Upper lobe of right lung (tissue), 1 donor: ENCODE measurements around the gene ZCWPW1. TPM values are rescaled to one million over a fixed set of nuclear protein-coding genes. Genes with fewer than 3 reads are reported as not detected.
A peak's percentile ranks its signal among the peaks of the same experiment; 100 is the strongest.

Experiments
- ATAC-seq: fragments of 200-7000 bp; cut with Tn5 transposase; one replicate; pipeline ENCODE4 v1.9.1; 2020; ENCODE audit warnings: mild to moderate bottlenecking, moderate library complexity
- DNase-seq: peaks from one replicate; pipeline ENCODE4 v3.0.0-alpha.2; 2020
- H3K27ac ChIP-seq: fragments of 200-600 bp; one replicate; pipeline ENCODE4 v1.8.0; 2022
- H3K27me3 ChIP-seq: fragments of 200-600 bp; one replicate; pipeline ENCODE4 v1.8.0; 2022; ENCODE audit warnings: mild to moderate bottlenecking
- H3K36me3 ChIP-seq: fragments of 200-600 bp; one replicate; pipeline ENCODE4 v1.8.0; 2022
- H3K4me1 ChIP-seq: fragments of 200-600 bp; one replicate; pipeline ENCODE4 v1.8.0; 2022
- H3K4me3 ChIP-seq: fragments of 200-600 bp; one replicate; pipeline ENCODE4 v1.8.0; 2022; ENCODE audit warnings: mild to moderate bottlenecking
- H3K9me3 ChIP-seq: fragments of 200-600 bp; one replicate; pipeline ENCODE4 v1.8.0; 2022
- intact Hi-C: fragments of 100-400 bp; cut with DNase I; formaldehyde crosslinking; loops from one replicate; pipeline ENCODE4 v1.11.0; 2022
- total RNA-seq: library from RNA; stranded (reverse); fragmentation: NEBNext Ultra II Directional; extraction: Animal tissue kit (Norgen Biotek cat#: 25700); gene quantifications from one replicate; pipeline ENCODE4 v1.2.1, GENCODE V29; 2021
- TF ChIP-seq, protein P1 (sequence below): fragments of 200-600 bp; IDR thresholded peaks from one replicate; pipeline ENCODE4 v1.8.0; 2022; ENCODE audit warnings: antibody characterized with exemption
- donor health status: DM: no; HTN: yes; CAD: no; lungs with severe emphysema.

Gene ZCWPW1
- total RNA-seq, 1 donor from 2014 or later: 4.8 TPM

DNA sequence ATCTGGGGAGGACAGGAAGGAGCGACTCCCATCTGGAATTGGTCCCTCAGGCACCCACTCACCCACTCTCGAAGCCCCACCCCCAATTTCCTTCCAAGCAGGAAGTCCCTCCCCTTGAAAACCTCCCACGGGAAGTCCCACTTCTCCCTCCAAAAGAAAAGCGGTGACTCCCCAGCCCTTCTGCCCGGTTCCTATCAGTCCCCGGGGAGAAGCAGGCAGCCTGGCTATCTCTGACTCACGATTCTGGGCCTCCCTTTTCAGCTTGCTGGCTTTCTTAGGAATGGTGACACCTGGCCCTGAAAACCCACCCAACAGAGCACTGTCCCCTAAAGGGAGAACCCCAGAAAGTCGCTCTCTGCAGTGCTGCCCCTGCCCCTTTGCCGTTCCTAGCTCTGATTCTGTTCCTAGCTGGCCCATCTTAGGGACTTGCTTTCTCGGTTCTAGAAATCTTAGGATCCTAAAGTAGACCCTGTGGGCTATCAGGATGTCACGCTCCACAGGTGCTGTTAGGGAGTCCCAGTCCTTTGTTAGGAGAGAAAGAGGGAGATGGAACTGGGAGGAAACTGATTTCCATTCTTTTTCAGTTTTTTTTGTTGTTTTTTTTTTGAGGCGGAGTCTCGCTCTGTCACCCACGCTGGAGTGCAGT is 44.5 kb upstream of the ZCWPW1 start:
- DNase-seq (no peak), ATAC-seq (peak; percentile 56)
- H3K9me3 ChIP-seq: no peaks in the 10 kb centered on the region
- peaks cover 45% of the 10 kb centered on the region for H3K4me1 ChIP-seq
- no peaks in the 10 kb centered on the region for H3K27me3 ChIP-seq
- peak overlapping the region; percentile 49 for H3K27ac ChIP-seq
- peak overlapping the region; percentile 3 for H3K4me3 ChIP-seq
- TF ChIP-seq, protein P1, sequence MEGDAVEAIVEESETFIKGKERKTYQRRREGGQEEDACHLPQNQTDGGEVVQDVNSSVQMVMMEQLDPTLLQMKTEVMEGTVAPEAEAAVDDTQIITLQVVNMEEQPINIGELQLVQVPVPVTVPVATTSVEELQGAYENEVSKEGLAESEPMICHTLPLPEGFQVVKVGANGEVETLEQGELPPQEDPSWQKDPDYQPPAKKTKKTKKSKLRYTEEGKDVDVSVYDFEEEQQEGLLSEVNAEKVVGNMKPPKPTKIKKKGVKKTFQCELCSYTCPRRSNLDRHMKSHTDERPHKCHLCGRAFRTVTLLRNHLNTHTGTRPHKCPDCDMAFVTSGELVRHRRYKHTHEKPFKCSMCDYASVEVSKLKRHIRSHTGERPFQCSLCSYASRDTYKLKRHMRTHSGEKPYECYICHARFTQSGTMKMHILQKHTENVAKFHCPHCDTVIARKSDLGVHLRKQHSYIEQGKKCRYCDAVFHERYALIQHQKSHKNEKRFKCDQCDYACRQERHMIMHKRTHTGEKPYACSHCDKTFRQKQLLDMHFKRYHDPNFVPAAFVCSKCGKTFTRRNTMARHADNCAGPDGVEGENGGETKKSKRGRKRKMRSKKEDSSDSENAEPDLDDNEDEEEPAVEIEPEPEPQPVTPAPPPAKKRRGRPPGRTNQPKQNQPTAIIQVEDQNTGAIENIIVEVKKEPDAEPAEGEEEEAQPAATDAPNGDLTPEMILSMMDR: no peak
- intact Hi-C loops: loop anchor here (10.0 kb wide), 1 partner anchor 212 kb away; no protein-coding TSS in a partner anchor
- H3K36me3 ChIP-seq: peaks cover 50% of the 10 kb centered on the region

DNA sequence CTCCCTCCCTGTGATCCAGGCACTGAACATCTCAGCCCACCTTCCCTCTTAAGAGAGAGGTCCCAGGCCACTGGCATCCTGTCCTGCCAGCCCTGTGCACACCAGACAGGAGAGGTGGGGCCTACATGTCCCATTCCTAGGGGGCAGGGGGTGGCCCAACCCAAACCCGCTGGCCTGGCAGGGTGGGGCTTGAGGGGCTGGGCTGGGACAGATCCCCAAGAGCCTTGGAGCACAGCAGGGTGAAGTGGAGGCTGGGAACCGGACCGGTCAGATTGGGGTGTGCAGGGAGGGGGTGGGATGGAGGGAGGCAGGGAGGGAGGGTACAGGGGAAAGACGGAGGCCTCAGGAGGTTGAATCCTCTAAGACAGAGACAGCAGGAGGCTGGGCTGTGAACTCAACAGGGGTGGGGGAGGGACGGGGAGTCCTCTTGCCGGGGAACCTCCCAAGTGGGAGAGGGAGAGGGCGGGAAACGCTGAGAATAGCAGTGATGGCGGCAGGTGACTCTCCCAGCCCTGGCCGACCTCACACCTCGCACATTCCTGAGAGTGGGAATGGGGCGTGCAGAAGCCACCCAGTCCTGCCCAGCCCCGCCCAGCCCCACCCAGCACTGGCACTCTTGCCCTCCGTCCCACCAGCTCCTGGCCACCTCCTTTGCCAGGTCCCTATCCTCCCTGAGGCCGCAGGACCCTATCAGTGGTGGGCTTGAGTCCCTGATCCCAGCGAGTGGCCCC is 43.8 kb upstream of the ZCWPW1 start:
- TF ChIP-seq, protein P1: no peak
- H3K4me1 ChIP-seq: peaks cover 46% of the 10 kb centered on the region
- intact Hi-C loops: loop anchor here (10.0 kb wide), 1 partner anchor 213 kb away; no protein-coding TSS in a partner anchor
- no peaks in the 10 kb centered on the region for H3K9me3 ChIP-seq
- peak overlapping the region; percentile 3 for H3K4me3 ChIP-seq
- no peaks in the 10 kb centered on the region for H3K27me3 ChIP-seq
- ATAC-seq: peak; percentile 55
- H3K27ac ChIP-seq: peak overlapping the region; percentile 49
- peaks cover 57% of the 10 kb centered on the region for H3K36me3 ChIP-seq
- DNase-seq: no peak

DNA sequence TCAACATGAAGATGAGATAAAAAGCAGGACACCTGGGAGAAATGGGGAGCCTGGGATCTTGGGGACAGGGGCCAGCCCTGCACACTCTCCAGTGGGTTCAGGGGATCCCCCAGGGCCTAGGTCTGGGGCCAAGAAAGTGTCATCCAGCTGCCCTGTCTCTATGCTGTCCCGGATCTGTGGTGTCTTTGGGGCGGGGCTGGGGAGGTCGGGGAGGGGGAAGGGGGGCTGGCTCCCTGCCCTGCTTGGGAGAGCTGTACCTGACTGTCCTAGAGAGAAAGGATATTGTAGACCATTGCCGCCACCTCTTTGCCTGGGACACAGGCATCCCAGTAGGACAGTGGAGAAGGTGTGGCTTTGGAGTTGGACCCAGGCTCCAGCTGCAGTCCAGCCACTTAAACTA is 42.5 kb upstream of the ZCWPW1 start:
- ATAC-seq (no peak), DNase-seq (no peak)
- H3K9me3 ChIP-seq: no peaks in the 10 kb centered on the region
- H3K27me3 ChIP-seq: no peaks in the 10 kb centered on the region
- H3K27ac ChIP-seq: no peak overlapping the region
- peaks cover 59% of the 10 kb centered on the region for H3K36me3 ChIP-seq
- intact Hi-C loops: loop anchor here (10.0 kb wide), 1 partner anchor 214 kb away; no protein-coding TSS in a partner anchor
- H3K4me3 ChIP-seq: no peak overlapping the region
- peaks cover 34% of the 10 kb centered on the region for H3K4me1 ChIP-seq
- TF ChIP-seq, protein P1: no peak

DNA sequence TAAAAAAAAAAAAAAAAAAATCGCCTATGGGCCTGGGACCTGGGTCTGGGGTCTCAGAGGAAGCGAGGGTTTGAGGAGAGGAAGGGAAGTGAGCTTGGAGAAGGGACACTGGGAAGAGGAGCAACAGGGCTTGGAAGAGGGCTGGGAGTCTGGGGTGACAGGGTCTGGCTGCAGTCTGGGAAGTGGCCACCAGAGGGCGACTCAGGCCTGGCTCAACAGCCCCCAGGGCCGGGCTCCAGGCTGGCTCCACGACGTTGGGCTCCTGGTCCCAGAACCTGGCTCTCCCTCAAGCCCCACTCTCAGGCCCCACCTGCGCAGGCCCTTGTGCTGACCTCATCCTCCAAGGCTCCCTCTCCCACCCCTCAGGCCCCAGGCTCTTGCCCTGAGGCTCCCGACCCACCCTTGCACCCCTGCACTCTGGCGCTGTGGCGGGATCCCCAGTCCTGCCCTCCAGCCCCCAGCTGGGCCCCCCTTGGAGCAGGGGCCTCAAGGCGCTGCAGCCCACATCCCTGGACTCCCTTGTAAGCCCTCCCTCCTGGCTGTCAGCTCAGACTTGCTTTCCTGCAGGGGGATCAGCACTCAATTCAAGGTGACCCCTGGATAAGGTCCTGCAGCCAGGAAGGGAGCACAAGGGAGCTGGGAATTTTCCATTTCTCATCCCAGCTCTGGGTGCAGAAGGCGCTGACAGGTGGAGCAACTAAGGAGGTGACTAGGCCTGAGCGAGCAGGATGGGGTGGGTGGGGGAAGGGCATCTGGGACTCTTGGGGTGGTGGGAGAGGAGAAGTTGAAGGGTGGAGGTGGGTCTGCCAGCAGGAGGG is 40.9 kb upstream of the ZCWPW1 start:
- Histone ChIP-seq H3K4me3 (no peak overlapping the region), H3K9me3 (no peaks in the 10 kb centered on the region), H3K36me3 (peaks cover 52% of the 10 kb centered on the region), H3K27me3 (no peaks in the 10 kb centered on the region), H3K27ac (no peak overlapping the region), H3K4me1 (peaks cover 35% of the 10 kb centered on the region)
- DNase-seq (peak; percentile 93), ATAC-seq (peak; percentile 88)
- TF ChIP-seq, protein P1: peak; percentile 92
- intact Hi-C loops: loop anchor here (5.0 to 10.0 kb wide), 2 partner anchors 93 to 215 kb away; no protein-coding TSS in a partner anchor

DNA sequence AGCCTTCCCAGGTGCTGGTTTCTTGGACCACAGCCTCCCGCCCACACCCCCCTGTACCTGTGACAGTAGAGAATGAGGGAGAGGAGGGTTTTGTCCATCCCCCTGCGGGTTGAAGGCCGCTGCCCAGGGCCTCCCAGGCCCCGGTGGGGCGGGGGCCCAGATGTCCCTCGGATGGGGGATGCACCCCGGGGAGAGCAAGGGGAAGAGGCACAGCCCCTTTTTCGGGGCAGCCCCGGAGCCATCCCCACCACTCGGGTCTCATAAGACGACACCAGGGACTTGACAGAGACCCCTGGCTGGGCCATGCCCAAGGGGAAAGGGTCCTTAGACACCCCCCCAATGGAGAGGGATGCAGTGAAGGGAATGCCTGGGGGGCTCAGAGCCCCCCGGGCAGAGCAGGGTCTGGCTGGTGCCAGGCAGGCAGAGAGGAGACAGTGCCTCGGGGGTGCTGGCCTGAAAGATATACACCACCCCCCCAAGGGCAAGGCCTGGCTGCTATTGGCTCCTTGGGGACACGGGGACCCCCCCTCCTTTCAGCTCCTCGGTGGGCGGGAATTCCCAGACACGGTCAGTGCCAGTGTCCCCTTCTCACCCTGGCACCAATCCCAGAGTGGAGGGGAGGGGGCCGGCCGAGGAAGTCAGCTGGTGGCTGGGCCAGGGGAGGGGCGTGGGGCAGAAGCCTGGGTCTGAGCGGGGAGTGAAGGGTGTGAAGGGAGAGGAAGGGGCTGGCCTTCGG is 39.3 kb upstream of the ZCWPW1 start:
- Histone ChIP-seq H3K9me3 (no peaks in the 10 kb centered on the region), H3K4me3 (no peak overlapping the region), H3K27me3 (no peaks in the 10 kb centered on the region), H3K36me3 (peaks cover 37% of the 10 kb centered on the region), H3K27ac (no peak overlapping the region), H3K4me1 (peaks cover 21% of the 10 kb centered on the region)
- DNase-seq (no peak), ATAC-seq (no peak)
- intact Hi-C loops: loop anchor here (5.0 kb wide), 1 partner anchor 94 kb away; no protein-coding TSS in a partner anchor
- TF ChIP-seq, protein P1: no peak
